NOMO-1 treated with dmso at 0.1 percent for 144 hours (cell line): ENCODE results near the gene GOSR1.
"Not testable (repeated sequence)": the region's sequence is repeated elsewhere in the genome, so short reads cannot be mapped to it uniquely, and the experiment has no call there.

Experiments used
- DNase-seq: peaks from one replicate; lab custom pipeline; 2025; ENCODE audit not compliant: unreplicated experiment; lab: John Stamatoyannopoulos, UW

The GOSR1 gene

GRCh38 chr17:30543456-30543855 lies 66.2 kb downstream of the GOSR1 start:
- DNase-seq = no peak

GRCh38 chr17:30545024-30545423 lies 67.8 kb downstream of the GOSR1 start:
- peak; percentile 5 for DNase-seq

- no peak for DNase-seq
These were observed 70.8 kb downstream of the GOSR1 start for GRCh38 chr17:30547778-30548573.

- not testable (repeated sequence) for DNase-seq
These were observed 72.0 kb downstream of the GOSR1 start for GRCh38 chr17:30549181-30549580.

GRCh38 chr17:30549864-30550511 lies 72.8 kb downstream of the GOSR1 start:
- no peak for DNase-seq

GRCh38 chr17:30550512-30551273 lies 73.5 kb downstream of the GOSR1 start:
- DNase-seq = peak; percentile 26

GRCh38 chr17:30551274-30551995 lies 74.2 kb downstream of the GOSR1 start:
- not testable (repeated sequence) for DNase-seq

- DNase-seq = no peak
These were observed 74.8 kb downstream of the GOSR1 start for GRCh38 chr17:30551996-30552339.

- no peak for DNase-seq
These were observed 75.9 kb downstream of the GOSR1 start for GRCh38 chr17:30552994-30553566.

- DNase-seq = not testable (repeated sequence)
These were observed 76.7 kb downstream of the GOSR1 start for GRCh38 chr17:30553823-30554440.

- DNase-seq = no peak
These were observed 77.9 kb downstream of the GOSR1 start for GRCh38 chr17:30554839-30555751.

GRCh38 chr17:30555942-30556341 lies 78.7 kb downstream of the GOSR1 start:
- DNase-seq = no peak

GRCh38 chr17:30556374-30557332 lies 79.4 kb downstream of the GOSR1 start:
- DNase-seq = no peak

GRCh38 chr17:30557916-30558685 lies 80.9 kb downstream of the GOSR1 start:
- DNase-seq = no peak

- DNase-seq = no peak
These were observed 81.7 kb downstream of the GOSR1 start for GRCh38 chr17:30558686-30559545.

- DNase-seq = no peak
These were observed 82.4 kb downstream of the GOSR1 start for GRCh38 chr17:30559656-30560055.
